Mucosa of rectum (tissue), 2 donors: ENCODE data around the gene FSCN2.
"Not testable (repeated sequence)": the region's sequence is repeated elsewhere in the genome, so short reads cannot be mapped to it uniquely, and the experiment has no call there.

ENCODE experiments used
- H3K27ac ChIP-seq, 2 donors: one replicate each; pipeline ENCODE4 v1.7.0; 2013; ENCODE audit warnings: inconsistent platforms in 2 of 2, low read depth in 2 of 2, low read length in 2 of 2
- H3K27me3 ChIP-seq, 2 donors: one replicate each; pipeline ENCODE4 v1.7.0; 2013; ENCODE audit warnings: low read length in 2 of 2; ENCODE audit not compliant: control insufficient read depth in 2 of 2, insufficient read depth in 2 of 2
- H3K36me3 ChIP-seq, 2 donors: one replicate each; pipeline ENCODE4 v1.7.0; 2013; ENCODE audit warnings: low read length in 2 of 2; ENCODE audit not compliant: control insufficient read depth in 2 of 2, insufficient read depth in 2 of 2
- H3K4me1 ChIP-seq, 2 donors: one replicate each; pipeline ENCODE4 v1.7.0; 2013; ENCODE audit warnings: low read length in 2 of 2, mild to moderate bottlenecking in 1 of 2; ENCODE audit not compliant: control insufficient read depth in 2 of 2, insufficient read depth in 2 of 2
- H3K4me3 ChIP-seq, 2 donors: one replicate each; pipeline ENCODE4 v1.7.0; 2013; ENCODE audit warnings: low read length in 2 of 2
- H3K9ac ChIP-seq, 2 donors: one replicate each; pipeline ENCODE4 v1.7.0; 2013; ENCODE audit warnings: low read length in 2 of 2, low read depth in 1 of 2, mild to moderate bottlenecking in 1 of 2
- H3K9me3 ChIP-seq, 2 donors: one replicate each; pipeline ENCODE4 v1.7.0; 2013; ENCODE audit warnings: low read length in 2 of 2; ENCODE audit not compliant: control insufficient read depth in 2 of 2
- donor health status: healthy.
- donor health status: Normal muscosa, but diverticular disease.

FSCN2 gene

GRCh38 chr17:81528384-81528650 is 140 bp downstream of the FSCN2 start:
- H3K27ac ChIP-seq: no peak overlapping the region
- no peaks in the 10 kb centered on the region for H3K36me3 ChIP-seq
- no peaks in the 10 kb centered on the region for H3K9me3 ChIP-seq
- peaks cover 2 to 8% of the 10 kb centered on the region in 2 donors for H3K4me1 ChIP-seq
- no peak overlapping the region for H3K4me3 ChIP-seq
- peaks cover 31 to 41% of the 10 kb centered on the region in 2 donors for H3K27me3 ChIP-seq
- H3K9ac ChIP-seq: no peak overlapping the region

GRCh38 chr17:81528651-81529436 is 667 bp downstream of the FSCN2 start:
- Histone ChIP-seq H3K9me3 (no peaks in the 10 kb centered on the region), H3K4me3 (no peak overlapping the region), H3K9ac (no peak overlapping the region), H3K27ac (no peak overlapping the region), H3K36me3 (no peaks in the 10 kb centered on the region), H3K4me1 (peaks cover 2 to 8% of the 10 kb centered on the region in 2 donors), H3K27me3 (peaks cover 31 to 41% of the 10 kb centered on the region in 2 donors)

GRCh38 chr17:81529437-81529803 is 1.2 kb downstream of the FSCN2 start:
- Histone ChIP-seq H3K4me3 (no peak overlapping the region), H3K9ac (no peak overlapping the region), H3K36me3 (no peaks in the 10 kb centered on the region), H3K9me3 (no peaks in the 10 kb centered on the region), H3K27ac (no peak overlapping the region), H3K27me3 (peaks cover 31 to 41% of the 10 kb centered on the region in 2 donors), H3K4me1 (peaks cover 2 to 8% of the 10 kb centered on the region in 2 donors)

GRCh38 chr17:81531013-81531412 is 2.8 kb downstream of the FSCN2 start:
- H3K4me3 ChIP-seq, H3K9me3 ChIP-seq, H3K9ac ChIP-seq, H3K27ac ChIP-seq, H3K36me3 ChIP-seq, H3K4me1 ChIP-seq: not testable (repeated sequence)
- H3K27me3 ChIP-seq: peaks cover 31 to 41% of the 10 kb centered on the region in 2 donors

GRCh38 chr17:81531998-81532404 is 3.8 kb downstream of the FSCN2 start:
- not testable (repeated sequence) for H3K9me3 ChIP-seq, H3K9ac ChIP-seq, H3K4me1 ChIP-seq, H3K4me3 ChIP-seq, H3K27ac ChIP-seq, H3K36me3 ChIP-seq
- peaks cover 25 to 43% of the 10 kb centered on the region in 2 donors for H3K27me3 ChIP-seq

- Histone ChIP-seq H3K4me1 (peaks cover 7 to 11% of the 10 kb centered on the region in 2 donors), H3K27ac (no peak overlapping the region), H3K4me3 (no peak overlapping the region), H3K27me3 (peaks cover 23 to 36% of the 10 kb centered on the region in 2 donors), H3K36me3 (no peaks in the 10 kb centered on the region), H3K9ac (no peak overlapping the region), H3K9me3 (no peaks in the 10 kb centered on the region)
Measured at GRCh38 chr17:81532490-81533287, 4.5 kb downstream of the FSCN2 start.

GRCh38 chr17:81533339-81534141 is 5.4 kb downstream of the FSCN2 start:
- Histone ChIP-seq H3K9me3 (no peaks in the 10 kb centered on the region), H3K27ac (no peak overlapping the region), H3K27me3 (peaks cover 21 to 35% of the 10 kb centered on the region in 2 donors), H3K4me1 (peaks cover 6 to 9% of the 10 kb centered on the region in 2 donors), H3K9ac (no peak overlapping the region), H3K36me3 (no peaks in the 10 kb centered on the region), H3K4me3 (no peak overlapping the region)

- Histone ChIP-seq H3K36me3 (peaks cover 2 to 3% of the 10 kb centered on the region in 2 donors), H3K4me3 (no peak overlapping the region), H3K27me3 (peaks cover 14 to 27% of the 10 kb centered on the region in 2 donors), H3K27ac (no peak overlapping the region), H3K9me3 (no peaks in the 10 kb centered on the region), H3K9ac (no peak overlapping the region), H3K4me1 (peaks cover 6% of the 10 kb centered on the region in 2 donors)
Measured at GRCh38 chr17:81534157-81535006, 6.2 kb downstream of the FSCN2 start.

- Histone ChIP-seq H3K36me3 (peaks cover 3 to 4% of the 10 kb centered on the region in 2 donors), H3K4me3 (no peak overlapping the region), H3K9ac (no peak overlapping the region), H3K9me3 (no peaks in the 10 kb centered on the region), H3K27ac (no peak overlapping the region), H3K4me1 (peaks cover 6% of the 10 kb centered on the region in 2 donors), H3K27me3 (peaks cover 14 to 23% of the 10 kb centered on the region in 2 donors)
Measured at GRCh38 chr17:81535007-81535328, 6.8 kb downstream of the FSCN2 start.
